Astrocyte (in vitro differentiated cells and primary cell): ENCODE data around the gene PRLHR. TPM values are rescaled to one million over a fixed set of nuclear protein-coding genes. Genes with fewer than 3 reads are reported as not detected.
A peak's percentile ranks its signal among the peaks of the same experiment; 100 is the strongest.

Experiments used
- DNase-seq: peaks from one replicate; pipeline ENCODE4 v3.0.0-alpha.2; 2010; ENCODE audit warnings: low read depth
- FAIRE-seq: peaks from 2 replicates; lab custom pipeline; 2011; peaks lifted over from hg19 to GRCh38; lab: Jason Lieb, UNC
- H2AFZ ChIP-seq: 2 replicates; pipeline ENCODE4 v1.6.0; 2012; ENCODE audit warnings: low read depth, low read length, inconsistent platforms
- H3K27ac ChIP-seq: 2 replicates; pipeline ENCODE4 v1.5.1; 2011; ENCODE audit warnings: low read depth, low read length, inconsistent platforms
- H3K27me3 ChIP-seq: 2 replicates; pipeline ENCODE4 v1.6.0; 2011; ENCODE audit warnings: low read length, inconsistent platforms; ENCODE audit not compliant: insufficient read depth
- H3K36me3 ChIP-seq: 2 replicates; pipeline ENCODE4 v1.5.1; 2011; ENCODE audit warnings: low read length, inconsistent platforms; ENCODE audit not compliant: insufficient read depth
- H3K4me1 ChIP-seq: 2 replicates; pipeline ENCODE4 v1.5.1; 2011; ENCODE audit warnings: low read length, inconsistent platforms; ENCODE audit not compliant: insufficient read depth
- H3K4me2 ChIP-seq: 2 replicates; pipeline ENCODE4 v1.6.0; 2012; ENCODE audit warnings: low read length, inconsistent platforms
- H3K4me3 ChIP-seq: 2 replicates; pipeline ENCODE4 v1.5.1; 2011; ENCODE audit warnings: low read depth, mild to moderate bottlenecking, low read length, inconsistent platforms; ENCODE audit not compliant: insufficient read depth
- H3K79me2 ChIP-seq: 2 replicates; pipeline ENCODE4 v1.6.0; 2012; ENCODE audit warnings: mild to moderate bottlenecking, low read length, inconsistent platforms; ENCODE audit not compliant: insufficient read depth
- H3K9ac ChIP-seq: 2 replicates; pipeline ENCODE4 v1.6.0; 2012; ENCODE audit warnings: mild to moderate bottlenecking, low read length, inconsistent platforms
- H3K9me3 ChIP-seq: 2 replicates; pipeline ENCODE4 v1.5.1; 2012; ENCODE audit warnings: low read depth, mild to moderate bottlenecking, low read length, inconsistent platforms; ENCODE audit not compliant: insufficient read depth
- H4K20me1 ChIP-seq: 2 replicates; pipeline ENCODE4 v1.6.0; 2012; ENCODE audit warnings: low read length, inconsistent platforms; ENCODE audit not compliant: insufficient read depth
- H3K27ac Mint-ChIP-seq: one replicate; pipeline ENCODE4 v1.8.0; 2021; ENCODE audit warnings: mild to moderate bottlenecking, mixed read lengths; ENCODE audit not compliant: unreplicated experiment
- H3K27me3 Mint-ChIP-seq: one replicate; pipeline ENCODE4 v1.8.0; 2021; ENCODE audit warnings: low read depth, mixed read lengths; ENCODE audit not compliant: unreplicated experiment
- H3K36me3 Mint-ChIP-seq: one replicate; pipeline ENCODE4 v1.8.0; 2021; ENCODE audit warnings: low read depth, mixed read lengths; ENCODE audit not compliant: unreplicated experiment
- H3K4me1 Mint-ChIP-seq: one replicate; pipeline ENCODE4 v1.8.0; 2021; ENCODE audit warnings: low read depth, mixed read lengths; ENCODE audit not compliant: unreplicated experiment
- H3K4me3 Mint-ChIP-seq: one replicate; pipeline ENCODE4 v1.8.0; 2021; ENCODE audit warnings: mild to moderate bottlenecking, moderate library complexity, mixed read lengths; ENCODE audit not compliant: unreplicated experiment
- H3K9me3 Mint-ChIP-seq: one replicate; pipeline ENCODE4 v1.8.0; 2021; ENCODE audit warnings: mild to moderate bottlenecking, mixed read lengths; ENCODE audit not compliant: unreplicated experiment
- CTCF ChIP-seq: IDR thresholded peaks from 2 replicates; pipeline ENCODE4 v1.5.1; 2011; ENCODE audit warnings: low read depth, mild to moderate bottlenecking, inconsistent platforms, low read length, moderate library complexity; ENCODE audit not compliant: insufficient read depth
- EZH2 ChIP-seq: IDR thresholded peaks from 2 replicates; pipeline ENCODE4 v1.6.1; 2012; ENCODE audit warnings: mild to moderate bottlenecking, low read length, inconsistent platforms; ENCODE audit not compliant: insufficient read depth
- total RNA-seq: library from RNA; stranded (reverse); gene quantifications from 2 replicates; pipeline ENCODE4 v1.2.1, GENCODE V29; 2021

PRLHR gene
- total RNA-seq, 1 donor from 2014 or later, result not detected

- Histone ChIP-seq H3K27me3 (peaks cover 25% of the 10 kb centered on the region), H2AFZ (no peak overlapping the region), H3K36me3 (no peaks in the 10 kb centered on the region), H3K4me3 (no peak overlapping the region), H3K4me1 (no peaks in the 10 kb centered on the region), H3K9ac (no peak overlapping the region), H3K79me2 (no peaks in the 10 kb centered on the region), H3K4me2 (no peak overlapping the region), H3K27ac (no peak overlapping the region), H4K20me1 (no peaks in the 10 kb centered on the region), H3K9me3 (peaks cover 17% of the 10 kb centered on the region)
- H3K27me3 Mint-ChIP-seq, result peaks cover 76% of the 10 kb centered on the region
- peaks cover 9% of the 10 kb centered on the region for H3K9me3 Mint-ChIP-seq
- DNase-seq (no peak), FAIRE-seq (no peak)
- TF ChIP-seq CTCF, result no peak
- no peak for TF ChIP-seq EZH2
- H3K27ac Mint-ChIP-seq, result peak overlapping the region; percentile 26
- no peaks in the 10 kb centered on the region for H3K36me3 Mint-ChIP-seq
- H3K4me3 Mint-ChIP-seq, result no peak overlapping the region
- peaks cover 4% of the 10 kb centered on the region for H3K4me1 Mint-ChIP-seq
Measured at GRCh38 chr10:118596426-118597124, 1.1 kb upstream of the PRLHR start.

DNA sequence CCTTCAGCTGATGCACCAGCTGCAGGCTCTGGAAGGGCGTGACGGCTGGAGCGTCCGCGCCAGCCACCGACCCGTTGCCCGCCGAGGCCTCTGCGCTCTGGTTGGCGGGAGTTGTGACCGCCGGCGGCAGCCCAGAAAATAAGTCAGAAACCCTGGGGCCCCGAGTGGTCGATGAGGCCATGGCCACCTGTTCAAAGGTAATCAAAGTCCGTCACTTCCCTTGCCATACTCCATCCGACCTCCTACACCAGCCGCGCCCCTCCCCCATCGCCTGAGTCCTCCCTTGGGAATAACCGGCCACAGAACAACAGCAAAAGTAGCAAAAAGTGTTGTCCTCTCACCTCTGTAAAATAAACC is 406 bp downstream of the PRLHR start:
- Histone ChIP-seq H3K9ac (no peak overlapping the region), H2AFZ (no peak overlapping the region), H3K4me3 (no peak overlapping the region), H3K4me2 (no peak overlapping the region), H3K9me3 (peaks cover 17% of the 10 kb centered on the region), H3K27me3 (peaks cover 25% of the 10 kb centered on the region), H4K20me1 (no peaks in the 10 kb centered on the region), H3K4me1 (no peaks in the 10 kb centered on the region), H3K79me2 (no peaks in the 10 kb centered on the region), H3K36me3 (no peaks in the 10 kb centered on the region), H3K27ac (no peak overlapping the region)
- no peaks in the 10 kb centered on the region for H3K36me3 Mint-ChIP-seq
- H3K4me3 Mint-ChIP-seq, result no peak overlapping the region
- TF ChIP-seq CTCF (no peak), EZH2 (no peak)
- peaks cover 74% of the 10 kb centered on the region for H3K27me3 Mint-ChIP-seq
- no peak for FAIRE-seq
- peaks cover 9% of the 10 kb centered on the region for H3K9me3 Mint-ChIP-seq
- DNase-seq, result no peak
- H3K4me1 Mint-ChIP-seq, result peaks cover 4% of the 10 kb centered on the region
- H3K27ac Mint-ChIP-seq, result no peak overlapping the region

DNA sequence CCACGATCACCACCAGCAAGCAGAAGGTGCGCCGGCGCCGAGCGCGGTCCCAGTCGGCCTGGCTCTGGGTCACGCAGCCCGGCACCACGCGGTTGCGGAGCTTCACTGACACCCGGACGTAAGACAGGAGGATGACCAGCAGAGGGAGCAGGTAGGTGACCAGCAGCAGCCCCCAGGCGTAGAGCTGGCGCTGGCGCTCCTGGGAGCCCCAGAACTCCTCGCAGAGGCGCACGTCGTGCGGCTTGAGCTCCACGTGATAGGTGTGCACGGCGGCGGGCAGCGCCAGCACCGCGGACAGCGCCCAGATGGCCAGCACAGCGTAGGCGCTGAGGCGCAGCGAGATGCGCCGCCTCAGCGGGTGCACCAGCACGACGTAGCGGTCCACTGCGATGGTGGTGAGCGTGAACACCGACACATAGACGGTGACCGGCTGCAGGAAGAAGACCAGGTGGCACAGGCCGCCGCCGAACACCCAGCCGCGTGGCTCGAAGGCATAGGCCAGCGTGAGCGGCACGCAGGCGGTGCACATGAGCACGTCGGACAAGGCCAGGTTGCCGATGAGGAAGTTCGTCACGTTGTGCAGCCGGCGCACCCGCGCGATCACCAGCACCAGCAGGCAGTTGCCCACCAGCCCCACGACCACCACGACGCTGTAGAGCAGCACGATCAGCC is 920 bp downstream of the PRLHR start:
- Mint-ChIP-seq H3K36me3 (no peaks in the 10 kb centered on the region), H3K27me3 (peaks cover 73% of the 10 kb centered on the region), H3K4me3 (no peak overlapping the region), H3K9me3 (peaks cover 9% of the 10 kb centered on the region), H3K4me1 (peaks cover 4% of the 10 kb centered on the region), H3K27ac (no peak overlapping the region)
- Histone ChIP-seq H3K4me2 (no peak overlapping the region), H3K27ac (no peak overlapping the region), H3K27me3 (peaks cover 29% of the 10 kb centered on the region), H3K9me3 (peaks cover 17% of the 10 kb centered on the region), H3K4me1 (no peaks in the 10 kb centered on the region), H4K20me1 (no peaks in the 10 kb centered on the region), H2AFZ (no peak overlapping the region), H3K36me3 (no peaks in the 10 kb centered on the region), H3K9ac (no peak overlapping the region), H3K4me3 (no peak overlapping the region), H3K79me2 (no peaks in the 10 kb centered on the region)
- FAIRE-seq, result no peak
- TF ChIP-seq EZH2, result peak; percentile 35
- TF ChIP-seq CTCF, result no peak
- peak; percentile 13 for DNase-seq
